HepG2 (cell line): ENCODE data around the gene ZC3H8. TPM values are rescaled to one million over a fixed set of nuclear protein-coding genes. Genes with fewer than 3 reads are reported as not detected.

Experiments used
- ERF ChIP-seq: IDR thresholded peaks from 2 replicates; pipeline ENCODE4 v1.6.1; 2018; ENCODE audit warnings: missing biosample characterization, missing genetic modification reagents
- PHF5A ChIP-seq: IDR thresholded peaks from one replicate; pipeline ENCODE4 v1.6.1; 2018; ENCODE audit warnings: low read depth, missing genetic modification reagents; ENCODE audit not compliant: unreplicated experiment
- RERE ChIP-seq: IDR thresholded peaks from 2 replicates; pipeline ENCODE4 v1.6.1; 2016; ENCODE audit warnings: low read depth, missing genetic modification reagents, missing compliant biosample characterization
- SP4 ChIP-seq: sonication (generic); formaldehyde crosslinking; IDR thresholded peaks from 2 replicates; pipeline ENCODE4 v1.8.1; 2023; ENCODE audit warnings: mild to moderate bottlenecking, missing genetic modification reagents
- ZNF326 ChIP-seq: sonication (generic); formaldehyde crosslinking; IDR thresholded peaks from 2 replicates; pipeline ENCODE4 v1.4.0; 2020; ENCODE audit warnings: missing genetic modification reagents, borderline replicate concordance
- ZNF33A ChIP-seq: sonication (generic); formaldehyde crosslinking; IDR thresholded peaks from 2 replicates; pipeline ENCODE4 v1.5.1; 2020; ENCODE audit warnings: missing genetic modification reagents, mild to moderate bottlenecking, moderate library complexity, borderline replicate concordance
- ZNF781 ChIP-seq: sonication (generic); formaldehyde crosslinking; IDR thresholded peaks from 2 replicates; pipeline ENCODE4 v1.5.1; 2020; ENCODE audit warnings: borderline replicate concordance, mild to moderate bottlenecking, missing genetic modification reagents; ENCODE audit errors: not compliant biosample characterization
- polyA plus RNA-seq, 8 experiments: library from polyadenylated mRNA; depleted of rRNA in 3 of 8; stranded (reverse) in 7 of 8; unstranded in 1 of 8; fragments of >200 nt; fragmentation: Illumina TruSeq in 4 of 8; extraction: Trizol in 4 of 8; gene quantifications; 2 replicates each; pipeline versions ENCODE4 v1.2.1 to v1.2.3, GENCODE V29; 2011 to 2016; ENCODE audit warnings: low read depth in 4 of 8, missing spikeins in 1 of 8, mixed read lengths in 1 of 8; ENCODE audit not compliant: insufficient read depth in 1 of 8
- total RNA-seq, 5 experiments: library from RNA; depleted of rRNA; stranded (reverse); fragments of >200 nt; fragmentation: Illumina TruSeq; extraction: Trizol; gene quantifications; 2 replicates each; pipeline ENCODE4 v1.2.3, GENCODE V29; 2016; ENCODE audit warnings: low read depth in 1 of 5
- TF ChIP-seq, protein P1 (sequence below): sonication (generic); formaldehyde crosslinking; IDR thresholded peaks from 2 replicates; pipeline ENCODE4 v1.4.0; 2020; ENCODE audit warnings: missing genetic modification reagents
- TF ChIP-seq, protein P2 (sequence below): sonication (generic); formaldehyde crosslinking; IDR thresholded peaks from 2 replicates; pipeline ENCODE4 v1.4.0; 2020; ENCODE audit warnings: mild to moderate bottlenecking, missing genetic modification reagents

ZC3H8 gene
- total and polyA plus RNA-seq, 2 of the 13 experiments (the other 11 are each of a cell fraction or from before 2014, with no cell fraction given) = 4.5 to 17.0 TPM

GRCh38 chr2:112254466-112255240, at the start of gene ZC3H8 (continued):
- no peak for TF ChIP-seq ZNF326 (CRISPR knock-in tag)
- TF ChIP-seq ERF (CRISPR knock-in tag) = peak; percentile 67; the same call in 1 of the 2 replicates
- TF ChIP-seq, protein P1, sequence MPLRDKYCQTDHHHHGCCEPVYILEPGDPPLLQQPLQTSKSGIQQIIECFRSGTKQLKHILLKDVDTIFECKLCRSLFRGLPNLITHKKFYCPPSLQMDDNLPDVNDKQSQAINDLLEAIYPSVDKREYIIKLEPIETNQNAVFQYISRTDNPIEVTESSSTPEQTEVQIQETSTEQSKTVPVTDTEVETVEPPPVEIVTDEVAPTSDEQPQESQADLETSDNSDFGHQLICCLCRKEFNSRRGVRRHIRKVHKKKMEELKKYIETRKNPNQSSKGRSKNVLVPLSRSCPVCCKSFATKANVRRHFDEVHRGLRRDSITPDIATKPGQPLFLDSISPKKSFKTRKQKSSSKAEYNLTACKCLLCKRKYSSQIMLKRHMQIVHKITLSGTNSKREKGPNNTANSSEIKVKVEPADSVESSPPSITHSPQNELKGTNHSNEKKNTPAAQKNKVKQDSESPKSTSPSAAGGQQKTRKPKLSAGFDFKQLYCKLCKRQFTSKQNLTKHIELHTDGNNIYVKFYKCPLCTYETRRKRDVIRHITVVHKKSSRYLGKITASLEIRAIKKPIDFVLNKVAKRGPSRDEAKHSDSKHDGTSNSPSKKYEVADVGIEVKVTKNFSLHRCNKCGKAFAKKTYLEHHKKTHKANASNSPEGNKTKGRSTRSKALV (CRISPR knock-in tag) = peak; percentile 52; the same call in 1 of the 2 replicates
- TF ChIP-seq, protein P2, sequence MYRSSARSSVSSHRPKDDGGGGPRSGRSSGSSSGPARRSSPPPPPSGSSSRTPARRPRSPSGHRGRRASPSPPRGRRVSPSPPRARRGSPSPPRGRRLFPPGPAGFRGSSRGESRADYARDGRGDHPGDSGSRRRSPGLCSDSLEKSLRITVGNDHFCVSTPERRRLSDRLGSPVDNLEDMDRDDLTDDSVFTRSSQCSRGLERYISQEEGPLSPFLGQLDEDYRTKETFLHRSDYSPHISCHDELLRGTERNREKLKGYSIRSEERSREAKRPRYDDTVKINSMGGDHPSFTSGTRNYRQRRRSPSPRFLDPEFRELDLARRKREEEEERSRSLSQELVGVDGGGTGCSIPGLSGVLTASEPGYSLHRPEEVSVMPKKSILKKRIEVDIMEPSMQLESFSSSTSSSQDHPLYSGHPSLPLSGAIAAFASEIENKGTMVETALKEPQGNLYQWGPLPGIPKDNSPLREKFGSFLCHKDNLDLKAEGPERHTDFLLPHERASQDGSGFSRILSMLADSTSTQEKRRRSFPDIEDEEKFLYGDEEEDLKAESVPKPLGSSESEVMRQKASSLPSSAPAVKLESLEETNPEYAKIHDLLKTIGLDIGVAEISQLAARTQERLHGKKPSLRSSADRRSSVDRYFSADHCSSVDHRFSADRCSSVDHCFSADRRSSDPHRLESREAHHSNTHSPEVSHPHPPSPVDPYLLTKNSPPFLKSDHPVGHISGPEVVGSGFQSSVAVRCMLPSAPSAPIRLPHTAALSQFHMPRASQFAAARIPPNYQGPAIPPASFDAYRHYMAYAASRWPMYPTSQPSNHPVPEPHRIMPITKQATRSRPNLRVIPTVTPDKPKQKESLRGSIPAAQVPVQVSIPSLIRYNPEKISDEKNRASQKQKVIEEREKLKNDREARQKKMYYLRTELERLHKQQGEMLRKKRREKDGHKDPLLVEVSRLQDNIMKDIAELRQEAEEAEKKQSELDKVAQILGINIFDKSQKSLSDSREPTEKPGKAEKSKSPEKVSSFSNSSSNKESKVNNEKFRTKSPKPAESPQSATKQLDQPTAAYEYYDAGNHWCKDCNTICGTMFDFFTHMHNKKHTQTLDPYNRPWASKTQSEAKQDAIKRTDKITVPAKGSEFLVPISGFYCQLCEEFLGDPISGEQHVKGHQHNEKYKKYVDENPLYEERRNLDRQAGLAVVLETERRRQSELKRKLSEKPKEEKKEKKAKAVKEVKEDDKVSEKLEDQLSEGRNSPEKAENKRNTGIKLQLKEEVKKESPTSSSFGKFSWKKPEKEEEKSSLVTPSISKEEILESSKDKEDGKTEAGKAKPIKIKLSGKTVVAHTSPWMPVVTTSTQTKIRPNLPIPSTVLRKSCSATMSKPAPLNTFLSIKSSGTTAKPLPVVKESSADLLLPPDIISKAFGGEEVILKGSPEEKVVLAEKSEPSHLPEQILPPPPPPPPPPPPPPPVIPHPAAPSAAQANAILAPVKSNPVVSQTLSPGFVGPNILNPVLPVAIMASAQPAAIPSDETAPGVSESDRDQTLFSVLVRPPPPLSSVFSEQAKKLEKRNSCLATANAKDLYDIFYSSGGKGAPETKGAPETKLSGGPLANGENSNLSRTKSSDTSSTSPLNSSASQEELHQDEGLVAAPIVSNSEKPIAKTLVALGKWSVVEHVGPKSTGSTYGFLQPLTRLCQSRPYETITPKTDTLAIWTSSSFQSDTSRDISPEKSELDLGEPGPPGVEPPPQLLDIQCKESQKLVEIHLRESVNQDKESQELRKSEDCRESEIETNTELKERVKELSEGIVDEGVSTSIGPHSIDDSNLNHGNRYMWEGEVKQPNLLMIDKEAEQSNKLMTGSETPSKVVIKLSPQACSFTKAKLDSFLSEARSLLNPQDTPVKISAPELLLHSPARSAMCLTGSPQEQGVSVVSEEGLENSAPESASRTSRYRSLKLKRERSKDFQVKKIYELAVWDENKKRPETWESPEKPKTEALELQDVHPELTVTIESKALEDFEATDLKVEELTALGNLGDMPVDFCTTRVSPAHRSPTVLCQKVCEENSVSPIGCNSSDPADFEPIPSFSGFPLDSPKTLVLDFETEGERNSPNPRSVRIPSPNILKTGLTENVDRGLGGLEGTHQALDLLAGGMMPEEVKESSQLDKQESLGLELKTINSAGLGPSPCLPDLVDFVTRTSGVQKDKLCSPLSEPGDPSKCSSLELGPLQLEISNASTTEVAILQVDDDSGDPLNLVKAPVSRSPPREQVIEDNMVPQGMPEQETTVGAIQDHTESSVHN (CRISPR knock-in tag) = peak; percentile 90
- TF ChIP-seq RERE (CRISPR knock-in tag) = no peak
- TF ChIP-seq SP4 (CRISPR knock-in tag) = peak; percentile 55; the same call in 1 of the 2 replicates
- TF ChIP-seq ZNF33A = no peak; the same call in 1 of the 2 replicates
- peak; percentile 97 for TF ChIP-seq ZNF781
- TF ChIP-seq PHF5A (CRISPR knock-in tag) = no peak
